ENCODE results near the gene WDR33.

GRCh38 chr2:127661072-127661649 lies 149.8 kb downstream of the WDR33 start:
- TF ChIP-seq CTCF (IDR thresholded peaks at IDR 0.05): no peak
- no peak for TF ChIP-seq POLR2A (IDR thresholded peaks at IDR 0.05)
- peak in 1 of 2 donors; percentile 77 for TF ChIP-seq EP300 (IDR thresholded peaks at IDR 0.05)

Data from tibial nerve (tissue), 4 donors.